GM18858 (cell line): ENCODE results near the gene DPP7.
"Not testable (repeated sequence)": the region's sequence is repeated elsewhere in the genome, so short reads cannot be mapped to it uniquely, and the experiment has no call there.

Experiments used
- ATAC-seq: cut with Tn5 transposase; IDR thresholded peaks from one replicate; pipeline ENCODE4 v1.9.1; 2021; ENCODE audit not compliant: unreplicated experiment

DPP7 gene

GRCh38 chr9:137075275-137075775 lies 39.2 kb downstream of the DPP7 start:
- ATAC-seq = no peak

DNA sequence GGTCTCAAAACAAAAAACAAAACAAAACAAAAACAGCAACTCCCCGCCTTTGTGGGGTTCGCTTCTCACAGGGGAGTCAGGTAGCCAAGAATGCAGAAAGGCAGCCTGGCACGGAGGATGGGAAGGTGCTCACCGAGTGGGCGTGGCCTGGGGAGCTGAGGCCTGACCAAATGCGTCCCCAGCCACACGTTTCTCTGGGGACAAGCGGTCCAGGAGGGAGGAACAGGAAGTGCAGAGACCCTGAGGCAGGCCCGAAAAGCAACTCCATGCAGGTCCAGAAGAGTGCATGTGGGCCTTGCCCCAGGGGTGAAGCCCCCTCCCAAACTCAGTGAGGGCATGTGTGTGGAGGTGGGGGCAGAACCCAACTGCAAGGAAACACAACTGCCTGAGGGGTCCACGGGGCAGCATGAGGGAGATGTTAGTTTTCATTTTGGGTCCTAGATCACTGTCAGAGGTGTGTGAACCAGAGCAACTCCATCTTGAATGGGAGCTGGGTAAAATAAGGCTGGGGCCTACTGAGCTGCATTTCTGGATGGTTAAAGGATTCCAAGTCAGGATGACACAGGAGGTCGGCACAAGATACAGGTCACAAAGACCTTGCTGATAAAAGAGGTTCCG lies 39.8 kb downstream of the DPP7 start:
- no peak for ATAC-seq

DNA sequence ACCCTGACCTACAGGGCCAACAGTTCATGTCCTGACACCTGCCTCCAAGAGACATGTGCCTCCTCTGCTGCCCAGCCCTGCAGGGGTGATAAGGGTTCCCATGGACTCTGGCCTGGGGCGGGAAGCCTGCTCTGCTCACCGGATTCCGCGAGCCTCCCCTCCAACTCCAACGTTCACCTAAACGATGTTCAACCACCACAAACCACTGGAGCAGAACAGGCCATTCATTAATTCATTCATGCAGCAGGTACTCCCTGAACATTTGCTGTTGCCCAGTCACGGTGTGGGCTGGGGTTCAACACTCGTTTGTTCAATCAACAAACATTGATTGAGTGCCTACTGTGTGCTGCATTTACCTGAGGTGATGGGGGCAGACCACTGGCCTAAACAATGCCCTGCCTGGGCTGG lies 40.5 kb downstream of the DPP7 start:
- ATAC-seq = no peak

- no peak for ATAC-seq
Observed at GRCh38 chr9:137071282-137071681, 43.3 kb downstream of the DPP7 start.

DNA sequence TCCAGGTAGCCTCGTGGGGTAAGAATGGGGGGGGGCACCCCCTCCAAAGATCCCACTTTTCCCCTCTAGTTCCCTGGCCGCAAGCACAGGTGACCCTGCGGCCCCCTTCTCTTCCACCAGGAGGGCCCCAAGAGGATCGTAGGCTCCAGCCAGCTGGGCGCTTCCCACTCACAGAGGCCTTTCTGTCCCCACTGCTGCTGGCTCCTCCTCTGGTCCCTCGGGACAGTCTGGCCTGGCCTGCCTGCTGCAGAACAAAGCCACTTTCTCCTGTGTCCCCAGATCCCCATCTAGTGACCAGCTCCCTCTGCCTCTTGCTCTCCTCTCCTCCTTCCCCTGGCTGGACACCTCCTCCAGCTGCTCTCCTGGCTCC lies 43.6 kb downstream of the DPP7 start:
- no peak for ATAC-seq

DNA sequence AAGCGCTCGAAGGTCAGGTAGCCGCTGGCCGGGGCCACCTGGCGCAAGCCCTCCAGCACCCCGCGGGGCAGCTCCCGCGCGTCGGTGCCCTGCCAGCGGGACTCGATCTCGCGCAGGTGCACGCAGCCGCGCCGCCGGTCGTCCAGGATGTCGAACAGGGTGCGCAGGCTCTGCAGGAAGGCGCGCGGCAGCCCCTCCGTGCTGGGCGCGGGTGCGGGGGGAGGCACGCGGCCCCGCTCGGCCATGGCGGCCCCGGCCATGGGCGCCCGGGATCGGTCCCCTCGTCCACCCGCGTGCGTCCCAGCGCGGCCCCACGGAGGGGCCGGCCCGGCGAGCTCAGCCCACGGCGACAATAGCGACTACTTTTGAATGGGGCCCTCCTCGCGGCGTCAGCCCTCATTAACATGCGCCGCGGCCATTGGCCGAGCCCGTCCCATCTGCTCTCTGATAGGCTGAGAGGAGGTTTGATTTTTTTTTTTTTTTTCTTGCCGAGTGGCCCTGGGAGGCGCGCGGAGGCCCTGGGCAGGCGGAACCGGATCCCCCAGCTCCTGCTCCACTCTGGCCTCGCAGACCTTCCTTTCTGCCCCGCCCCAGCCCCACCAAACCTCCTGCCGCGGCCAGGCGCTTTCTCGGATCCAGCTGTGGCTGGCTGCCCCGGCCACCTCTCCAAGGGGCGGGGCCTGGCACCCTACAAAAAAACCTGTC lies 44.2 kb downstream of the DPP7 start, which contains the start of gene SAPCD2:
TSS of gene SAPCD2 (minus strand) at position 357 of the 705 bp plus-strand sequence. CDS start at position 260, 97 bp downstream.
- no peak for ATAC-seq

DNA sequence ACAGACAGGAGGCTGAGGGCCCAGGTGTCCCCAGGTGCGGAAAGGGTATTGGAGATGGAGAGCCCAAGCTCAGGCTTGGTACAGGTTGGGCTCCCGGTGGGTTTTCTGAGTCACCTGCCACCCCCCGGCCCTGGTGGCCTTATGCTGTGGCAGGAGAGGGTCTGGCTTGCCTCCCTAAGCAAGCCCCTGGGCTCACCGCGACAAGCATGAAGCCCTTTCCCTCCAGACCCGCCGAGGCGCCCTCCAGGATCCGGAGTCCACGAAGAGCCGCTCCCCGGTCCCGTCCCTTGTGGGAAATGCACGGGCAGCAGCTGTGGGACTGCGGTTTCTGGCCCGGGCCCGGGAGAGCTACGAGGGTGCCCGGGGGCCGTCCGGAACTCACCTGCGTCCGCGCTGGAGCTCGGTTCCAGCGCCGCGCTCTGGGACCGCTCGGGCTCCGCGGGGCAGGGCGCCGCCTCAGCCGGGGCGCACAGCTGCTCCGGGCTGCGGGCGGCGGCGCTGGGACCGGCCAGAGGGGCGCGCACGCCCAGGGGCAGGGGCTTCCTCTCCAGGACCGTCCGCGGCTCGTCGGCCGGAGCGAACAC lies 44.9 kb downstream of the DPP7 start:
- ATAC-seq = no peak

DNA sequence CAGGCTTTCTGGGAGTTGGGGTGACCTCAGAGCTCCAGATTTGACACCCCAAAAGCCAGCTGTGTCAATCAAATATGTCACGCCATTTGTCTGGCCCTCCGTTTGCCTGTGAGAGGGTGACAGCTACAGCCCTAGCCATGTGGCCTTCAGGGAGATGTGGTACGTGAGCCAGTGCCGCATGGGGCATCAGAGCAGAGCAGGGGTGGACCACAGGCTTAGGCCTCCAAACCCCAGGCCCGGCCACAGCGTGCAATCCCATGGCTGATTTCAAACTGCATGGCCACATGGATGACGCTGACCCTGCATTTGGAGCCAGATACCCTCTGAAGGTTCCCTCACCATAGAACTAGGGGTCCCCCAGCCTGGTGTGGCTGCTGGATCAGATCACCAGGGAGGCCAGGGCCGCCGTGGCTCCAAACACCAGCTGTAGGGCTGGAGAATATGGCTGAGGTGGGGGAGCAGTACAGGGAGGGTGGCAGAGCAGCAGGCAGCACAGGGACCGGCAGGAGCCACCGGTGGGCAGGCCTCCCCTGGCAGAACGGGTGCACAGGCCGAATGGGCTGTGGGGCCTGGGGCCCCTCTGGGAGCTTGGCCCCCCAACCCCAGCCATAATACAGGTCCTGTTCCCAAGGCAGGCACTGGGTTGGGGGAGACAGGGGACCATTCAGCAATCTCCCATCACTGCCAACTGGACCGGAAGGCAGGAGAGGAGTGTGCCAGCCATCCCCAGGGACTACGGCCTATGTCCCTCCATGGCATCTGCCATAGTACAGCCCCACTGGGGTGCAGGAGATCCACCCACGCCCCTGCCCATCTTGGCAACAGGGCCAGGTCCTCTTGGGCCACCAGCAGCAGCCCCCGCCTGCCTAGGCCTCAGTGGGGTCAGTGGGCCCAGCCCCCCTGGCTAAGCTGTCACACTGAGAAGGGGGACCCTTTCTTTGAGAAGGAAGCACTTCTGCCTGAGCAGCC lies 45.7 kb downstream of the DPP7 start:
- ATAC-seq = no peak

- no peak for ATAC-seq
Observed at GRCh38 chr9:137067860-137068538, 46.5 kb downstream of the DPP7 start.

GRCh38 chr9:137066096-137066861 lies 48.3 kb downstream of the DPP7 start:
- no peak for ATAC-seq

GRCh38 chr9:137065336-137065967 lies 49.1 kb downstream of the DPP7 start:
- ATAC-seq = no peak

DNA sequence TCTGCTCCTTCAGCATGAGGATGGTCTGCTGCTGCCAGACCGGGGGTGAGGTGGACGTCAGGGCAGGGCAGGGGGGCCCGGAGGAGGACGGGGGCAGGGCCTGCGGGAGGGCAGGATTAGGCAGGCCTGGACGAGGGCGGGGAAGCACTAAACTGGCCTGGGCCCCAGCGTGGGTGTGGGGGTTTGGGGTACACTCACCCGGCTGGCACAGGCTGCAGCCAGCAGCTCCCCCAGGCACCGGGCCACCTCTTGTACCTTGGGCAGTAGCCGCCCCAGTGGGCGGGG lies 49.7 kb downstream of the DPP7 start:
- ATAC-seq = no peak

DNA sequence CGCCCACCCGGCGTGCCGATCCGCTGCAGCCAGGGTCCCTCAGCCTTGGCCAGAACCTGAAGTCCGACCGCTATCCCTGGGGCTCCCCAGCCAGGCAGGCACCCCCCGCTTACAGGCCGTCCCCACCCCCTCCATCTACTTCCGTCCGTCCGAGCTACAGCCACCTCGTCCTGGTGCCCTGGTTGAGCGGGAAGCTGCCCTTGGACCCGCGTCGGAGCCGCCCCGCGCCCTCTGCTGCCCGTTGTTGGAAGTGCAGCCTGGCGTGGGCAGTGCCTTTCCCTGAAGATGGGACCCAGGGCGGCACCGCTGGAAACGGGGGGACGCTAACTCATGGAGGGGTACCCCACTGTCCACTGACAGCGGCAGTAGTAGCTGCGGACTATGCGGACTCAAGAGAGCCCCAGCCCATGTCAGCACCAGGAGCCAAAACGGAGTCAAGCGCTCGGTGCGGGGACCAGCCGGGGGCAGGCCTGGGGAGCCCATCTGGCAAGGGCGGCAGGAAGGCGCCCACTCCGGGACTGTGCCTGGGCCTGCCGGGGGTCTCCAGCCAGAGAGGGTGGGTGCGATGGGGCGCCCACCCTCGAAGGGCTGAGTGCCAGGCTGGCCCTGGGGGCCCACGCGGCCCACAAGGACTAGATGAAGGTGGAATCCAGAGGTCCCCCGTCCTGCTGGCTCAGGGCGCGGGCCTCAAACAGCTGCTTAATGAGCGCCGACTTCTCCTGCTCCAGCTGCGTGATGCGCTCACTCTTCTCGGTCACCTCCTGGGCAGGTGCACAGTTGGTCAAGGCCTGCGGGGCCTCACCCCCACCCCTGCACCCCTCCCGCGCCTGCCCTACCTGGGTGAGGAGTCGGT lies 50.3 kb downstream of the DPP7 start:
- no peak for ATAC-seq

- no peak for ATAC-seq
Observed at GRCh38 chr9:137063311-137064026, 51.1 kb downstream of the DPP7 start.

DNA sequence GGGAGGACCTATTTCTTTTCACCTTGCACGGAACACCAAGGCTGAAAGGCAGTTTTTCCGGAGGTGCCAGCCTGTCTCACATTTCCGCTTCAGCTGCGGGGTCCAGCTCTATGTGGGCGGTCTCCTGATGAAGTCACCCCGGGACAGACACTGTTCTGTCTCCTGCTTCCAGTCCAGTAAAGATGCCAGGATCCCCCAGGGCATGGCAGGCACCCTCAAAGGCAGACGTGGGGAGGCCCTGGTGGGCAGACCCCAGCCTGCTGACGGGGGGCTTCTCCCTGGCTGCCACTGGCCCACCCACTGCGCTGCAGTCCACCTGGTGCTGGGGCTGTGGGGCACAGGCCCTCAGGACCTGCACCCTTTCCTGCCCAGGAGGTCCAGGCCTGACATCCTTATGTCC lies 51.7 kb downstream of the DPP7 start:
- not testable (repeated sequence) for ATAC-seq

- ATAC-seq = no peak
Observed at GRCh38 chr9:137062384-137062783, 52.1 kb downstream of the DPP7 start.
